LNCaP clone FGC (cell line): ENCODE results near the gene ZNF423.

Experiments
- DNase-seq: peaks from one replicate; pipeline ENCODE4 v3.0.0-alpha.2; 2011; ENCODE audit warnings: low read depth
- H3K4me3 ChIP-seq: 2 replicates; pipeline ENCODE4 v1.5.1; 2011; ENCODE audit warnings: mild to moderate bottlenecking, low read depth, low read length, control low read depth
- CTCF ChIP-seq: IDR thresholded peaks from 2 replicates; pipeline ENCODE4 v1.5.1; 2012; ENCODE audit warnings: mild to moderate bottlenecking; ENCODE audit not compliant: control insufficient read depth, insufficient read depth; ENCODE audit errors: extremely low read depth

Gene ZNF423

GRCh38 chr16:49755716-49756505 lies 100.0 kb downstream of the ZNF423 start:
- no peak for DNase-seq
- no peak for TF ChIP-seq CTCF
- no peak overlapping the region for H3K4me3 ChIP-seq

- peak; percentile 26 for DNase-seq
- H3K4me3 ChIP-seq = no peak overlapping the region
Measured at GRCh38 chr16:49755313-49755620, 100.6 kb downstream of the ZNF423 start.

GRCh38 chr16:49754495-49755312 lies 101.2 kb downstream of the ZNF423 start:
- DNase-seq = no peak
- no peak overlapping the region for H3K4me3 ChIP-seq
- TF ChIP-seq CTCF = no peak

More at GRCh38 chr16:49755313-49755620, 100.6 kb downstream of the ZNF423 start:
- peak; percentile 65 for TF ChIP-seq CTCF

GRCh38 chr16:49750341-49751000 lies 105.4 kb downstream of the ZNF423 start:
- TF ChIP-seq CTCF = no peak
- DNase-seq = no peak
- no peak overlapping the region for H3K4me3 ChIP-seq

- TF ChIP-seq CTCF = no peak
- no peak overlapping the region for H3K4me3 ChIP-seq
- DNase-seq = no peak
Measured at GRCh38 chr16:49749816-49750215, 106.1 kb downstream of the ZNF423 start.

- TF ChIP-seq CTCF = no peak
- DNase-seq = no peak
- H3K4me3 ChIP-seq = no peak overlapping the region
Measured at GRCh38 chr16:49748322-49748721, 107.6 kb downstream of the ZNF423 start.
